Activated naive CD8-positive, alpha-beta T cell treated with anti-CD3 and anti-CD28 coated beads, Interleukin-2, amount 50 U/mL, for 16 hours (primary cell): ENCODE data around the gene ANGEL1.

Source experiments
- DNase-seq: peaks from one replicate; pipeline ENCODE4 v3.0.0-alpha.2; 2020; ENCODE audit warnings: low read depth, low spot score

The ANGEL1 gene

GRCh38 chr14:76814726-76815645, 2.3 kb upstream of the ANGEL1 start:
- DNase-seq: no peak

- no peak for DNase-seq
These were observed 625 bp downstream of the ANGEL1 start for GRCh38 chr14:76812093-76812421.

GRCh38 chr14:76811561-76811960, 1.1 kb downstream of the ANGEL1 start:
- DNase-seq: no peak

GRCh38 chr14:76810953-76811400, 1.7 kb downstream of the ANGEL1 start:
- DNase-seq: no peak

GRCh38 chr14:76810525-76810924, 2.2 kb downstream of the ANGEL1 start:
- DNase-seq: no peak

GRCh38 chr14:76808990-76809389, 3.7 kb downstream of the ANGEL1 start:
- no peak for DNase-seq

- DNase-seq: no peak
These were observed 4.7 kb downstream of the ANGEL1 start for GRCh38 chr14:76808011-76808410.

- no peak for DNase-seq
These were observed 6.2 kb downstream of the ANGEL1 start for GRCh38 chr14:76806446-76806845.

GRCh38 chr14:76793956-76794355, 18.7 kb downstream of the ANGEL1 start:
- no peak for DNase-seq

- no peak for DNase-seq
These were observed 19.4 kb downstream of the ANGEL1 start for GRCh38 chr14:76793324-76793723.

- DNase-seq: no peak
These were observed 20.3 kb downstream of the ANGEL1 start for GRCh38 chr14:76792422-76792821.

GRCh38 chr14:76786601-76787000, 26.1 kb downstream of the ANGEL1 start:
- DNase-seq: no peak

GRCh38 chr14:76784881-76785280, 27.8 kb downstream of the ANGEL1 start:
- no peak for DNase-seq

GRCh38 chr14:76784266-76784874, 28.3 kb downstream of the ANGEL1 start:
- DNase-seq: no peak

GRCh38 chr14:76782885-76783566, 29.7 kb downstream of the ANGEL1 start:
- DNase-seq: no peak

GRCh38 chr14:76782115-76782884, 30.4 kb downstream of the ANGEL1 start:
- no peak for DNase-seq

- DNase-seq: no peak
These were observed 31.0 kb downstream of the ANGEL1 start for GRCh38 chr14:76781648-76782051.

GRCh38 chr14:76780875-76781647, 31.6 kb downstream of the ANGEL1 start:
- no peak for DNase-seq

- no peak for DNase-seq
These were observed 32.3 kb downstream of the ANGEL1 start for GRCh38 chr14:76780360-76780759.

GRCh38 chr14:76780058-76780345, 32.7 kb downstream of the ANGEL1 start:
- no peak for DNase-seq
